Stimulated activated CD4-positive, alpha-beta T cell treated with anti-CD3 and anti-CD28 coated beads, Interleukin-12 subunit alpha, Interleukin-12 subunit beta, amount 100 ng/mL, for 4 hours (primary cell): ENCODE measurements around the gene RFESD.
"Not testable (repeated sequence)": the region's sequence is repeated elsewhere in the genome, so short reads cannot be mapped to it uniquely, and the experiment has no call there.

Experiments
- DNase-seq: peaks from one replicate; pipeline ENCODE4 v3.0.0-alpha.2; 2020

RFESD gene

GRCh38 chr5:95667678-95668077 lies 21.1 kb downstream of the RFESD start:
- DNase-seq: no peak

GRCh38 chr5:95668216-95668615 lies 21.6 kb downstream of the RFESD start:
- DNase-seq: no peak

- DNase-seq: no peak
These were observed 22.2 kb downstream of the RFESD start for GRCh38 chr5:95668728-95669127.

GRCh38 chr5:95669540-95669939 lies 23.0 kb downstream of the RFESD start:
- no peak for DNase-seq

- no peak for DNase-seq
These were observed 23.4 kb downstream of the RFESD start for GRCh38 chr5:95669985-95670384.

- no peak for DNase-seq
These were observed 24.0 kb downstream of the RFESD start for GRCh38 chr5:95670568-95670967.

- no peak for DNase-seq
These were observed 25.2 kb downstream of the RFESD start for GRCh38 chr5:95671826-95672225.

GRCh38 chr5:95672641-95673040 lies 26.1 kb downstream of the RFESD start:
- no peak for DNase-seq

GRCh38 chr5:95673081-95673480 lies 26.5 kb downstream of the RFESD start:
- DNase-seq: no peak

- no peak for DNase-seq
These were observed 36.3 kb downstream of the RFESD start, which contains the start of gene SPATA9 for GRCh38 chr5:95682891-95683290. TSS of gene SPATA9 (minus strand) at chr5:95682991. CDS start at chr5:95682854, 137 bp downstream.

- DNase-seq: no peak
These were observed 37.8 kb downstream of the RFESD start for GRCh38 chr5:95684361-95684760.

- DNase-seq: no peak
These were observed 40.1 kb downstream of the RFESD start for GRCh38 chr5:95686651-95687050.

GRCh38 chr5:95689680-95690079 lies 43.1 kb downstream of the RFESD start:
- DNase-seq: no peak

- DNase-seq: no peak
These were observed 43.8 kb downstream of the RFESD start for GRCh38 chr5:95690333-95690732.

GRCh38 chr5:95697781-95698681 lies 51.5 kb downstream of the RFESD start:
- DNase-seq: no peak

GRCh38 chr5:95699337-95699736 lies 52.8 kb downstream of the RFESD start:
- DNase-seq: no peak

- DNase-seq: no peak
These were observed 54.5 kb downstream of the RFESD start for GRCh38 chr5:95701074-95701473.

GRCh38 chr5:95704150-95704549 lies 57.6 kb downstream of the RFESD start:
- DNase-seq: no peak

GRCh38 chr5:95706196-95706595 lies 59.6 kb downstream of the RFESD start:
- not testable (repeated sequence) for DNase-seq

GRCh38 chr5:95707055-95707454 lies 60.5 kb downstream of the RFESD start:
- no peak for DNase-seq
